NCI-H510A treated with DMSO at 0.1 percent for 48 hours (cell line): ENCODE measurements around the gene SPON1.
"Not testable (repeated sequence)": the region's sequence is repeated elsewhere in the genome, so short reads cannot be mapped to it uniquely, and the experiment has no call there.

Experiments used
- DNase-seq: peaks from one replicate; lab custom pipeline; 2025; lab: John Stamatoyannopoulos, UW

SPON1 gene

DNA sequence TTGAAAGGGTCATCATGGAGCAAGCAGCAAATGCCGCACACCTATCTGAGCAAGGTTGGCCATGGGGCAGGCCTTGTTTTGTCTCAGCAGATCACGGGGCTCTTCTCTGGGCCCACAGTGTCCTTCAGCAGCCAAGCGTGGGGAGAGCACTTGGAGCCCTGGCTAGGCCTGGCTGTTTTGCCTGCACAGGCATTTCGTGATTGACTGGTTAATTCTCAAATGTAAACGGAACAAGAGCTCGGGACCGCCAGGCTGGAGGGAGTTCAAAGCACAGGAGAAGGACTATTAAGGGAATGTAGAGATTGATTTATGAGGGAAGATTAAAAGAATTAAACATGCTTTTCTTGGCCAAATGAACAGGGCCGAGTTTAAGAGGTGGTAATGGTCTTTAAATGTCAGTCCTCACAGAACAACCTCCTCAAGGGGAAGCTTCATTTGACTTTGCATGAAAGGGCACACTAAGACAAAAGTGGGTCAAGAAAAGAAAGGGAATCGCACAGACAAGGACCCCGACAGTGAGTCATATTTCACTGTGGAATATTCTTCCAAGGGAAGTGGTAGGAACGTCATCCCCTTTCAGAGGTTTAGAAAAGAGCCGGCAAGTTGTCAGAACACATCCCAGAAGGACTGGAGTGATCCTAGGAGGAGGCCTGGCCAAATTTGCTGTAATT, 20.7 kb downstream of the SPON1 start:
- DNase-seq: no peak

DNA sequence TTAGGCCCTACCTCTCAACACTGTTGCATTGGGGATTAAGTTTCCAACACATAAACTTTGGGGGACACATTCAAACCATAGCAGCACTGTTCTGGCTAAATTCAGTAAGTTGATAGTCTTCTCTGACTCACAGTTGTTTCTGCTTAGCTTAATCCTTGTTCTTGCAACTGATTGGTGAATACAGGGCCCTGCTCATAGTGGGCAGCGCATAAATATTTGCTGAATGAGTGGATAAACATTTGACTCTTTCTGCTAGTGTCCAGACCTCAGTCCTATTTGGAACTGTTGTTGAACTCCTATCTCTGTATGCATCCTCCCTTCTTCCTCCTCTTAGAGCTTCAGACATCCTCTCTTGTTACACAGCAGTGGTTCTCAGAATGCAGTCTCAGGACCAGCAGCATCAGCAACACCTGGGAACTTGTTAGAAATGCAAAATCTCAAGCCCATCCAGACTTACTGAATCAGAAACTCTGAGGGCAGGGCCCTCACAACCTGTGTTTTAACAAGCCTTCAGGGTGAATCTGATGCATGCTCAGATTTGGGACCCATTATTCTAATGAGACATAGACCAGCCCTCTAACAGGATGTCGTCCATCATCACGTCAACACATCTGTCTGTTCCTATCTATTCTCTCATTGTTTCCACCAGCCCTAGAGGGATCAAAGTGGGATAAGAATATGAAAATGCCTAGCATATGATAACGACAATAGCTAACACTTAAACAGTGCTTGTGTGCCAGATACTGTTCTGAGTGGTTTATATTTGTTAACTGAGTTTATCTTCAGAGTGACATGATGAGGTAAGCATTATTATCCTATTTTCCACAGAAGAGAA, 22.3 kb downstream of the SPON1 start:
- DNase-seq: no peak

DNA sequence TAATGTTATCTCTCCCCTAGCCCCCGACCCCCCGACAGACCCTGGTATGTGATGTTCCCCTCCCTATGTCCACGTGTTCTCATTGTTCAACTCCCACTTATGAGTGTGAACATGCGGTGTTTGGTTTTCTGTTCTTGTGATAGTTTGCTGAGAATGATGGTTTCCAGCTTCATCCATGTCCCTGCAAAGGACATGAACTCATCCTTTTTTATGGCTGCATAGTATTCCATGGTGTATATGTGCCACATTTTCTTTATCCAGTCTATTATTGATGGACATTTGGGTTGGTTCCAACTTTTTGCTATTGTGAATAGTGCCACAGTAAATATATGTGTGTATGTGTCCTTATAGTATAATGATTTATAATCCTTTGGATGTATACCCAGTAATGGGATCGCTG, 24.2 kb downstream of the SPON1 start:
- DNase-seq: not testable (repeated sequence)

DNA sequence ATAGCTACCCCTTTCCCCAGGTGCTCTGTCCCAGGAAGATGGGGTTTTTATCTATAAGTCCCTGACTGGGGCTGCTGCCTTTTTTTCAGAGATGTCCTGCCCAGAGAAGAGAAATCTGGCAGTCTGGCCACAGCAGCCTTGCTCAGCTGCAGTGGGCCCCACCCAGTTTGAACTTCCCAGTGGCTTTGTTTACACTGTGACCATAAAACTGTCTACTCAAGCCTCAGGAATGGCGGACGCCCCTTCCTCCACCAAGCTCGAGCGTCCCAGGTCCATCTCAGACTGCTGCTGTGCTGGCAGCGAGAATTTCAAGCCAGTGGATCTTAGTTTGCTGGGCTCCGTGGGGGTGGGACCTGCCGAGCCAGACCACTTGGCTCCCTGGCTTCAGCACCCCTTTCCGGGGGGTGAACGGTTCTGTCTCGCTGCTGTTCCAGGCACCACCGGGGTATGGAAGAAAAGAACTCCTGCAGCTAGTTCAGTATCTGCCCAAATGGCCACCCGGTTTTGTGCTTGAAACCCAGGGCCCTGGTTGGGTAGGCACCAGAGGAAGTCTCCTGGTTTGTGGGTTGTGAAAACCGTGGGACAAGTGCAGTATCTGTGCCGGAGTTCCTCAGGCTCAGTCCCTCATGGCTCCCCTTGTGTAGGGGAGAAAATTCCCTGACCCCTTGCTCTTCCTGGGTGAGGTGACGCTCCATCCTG, 29.8 kb downstream of the SPON1 start:
- not testable (repeated sequence) for DNase-seq

DNA sequence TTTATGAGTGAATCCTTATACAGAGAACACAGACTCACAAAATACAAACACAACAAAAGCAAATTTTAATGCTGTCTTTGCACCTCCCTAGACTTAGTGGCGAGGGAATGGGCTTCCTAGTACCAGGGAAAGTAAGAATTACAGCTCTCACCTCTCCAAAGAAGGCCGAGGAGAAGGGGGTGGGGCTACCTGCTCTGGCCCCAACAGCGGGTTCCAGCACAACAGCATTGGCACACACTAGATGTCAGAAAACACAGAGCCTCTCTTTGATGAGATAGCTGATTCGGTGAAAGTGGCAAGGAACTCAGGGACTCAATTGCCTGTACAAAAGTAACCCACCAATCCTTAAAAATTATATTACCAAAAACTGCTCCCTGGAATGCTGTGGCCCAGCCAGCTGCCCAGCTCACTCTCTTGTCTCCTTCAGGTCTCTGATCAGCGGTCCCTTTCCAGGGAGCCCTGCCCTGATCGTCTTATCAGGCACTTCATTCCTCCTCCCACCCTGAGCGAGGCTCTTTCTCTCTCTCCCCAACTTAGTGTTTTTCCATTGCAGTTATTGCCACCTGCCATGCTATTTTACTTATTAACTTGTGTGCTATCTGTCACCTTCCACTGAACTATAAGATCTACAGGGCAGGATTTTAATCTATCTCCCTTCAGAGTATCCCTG, 30.7 kb downstream of the SPON1 start:
- no peak for DNase-seq

DNA sequence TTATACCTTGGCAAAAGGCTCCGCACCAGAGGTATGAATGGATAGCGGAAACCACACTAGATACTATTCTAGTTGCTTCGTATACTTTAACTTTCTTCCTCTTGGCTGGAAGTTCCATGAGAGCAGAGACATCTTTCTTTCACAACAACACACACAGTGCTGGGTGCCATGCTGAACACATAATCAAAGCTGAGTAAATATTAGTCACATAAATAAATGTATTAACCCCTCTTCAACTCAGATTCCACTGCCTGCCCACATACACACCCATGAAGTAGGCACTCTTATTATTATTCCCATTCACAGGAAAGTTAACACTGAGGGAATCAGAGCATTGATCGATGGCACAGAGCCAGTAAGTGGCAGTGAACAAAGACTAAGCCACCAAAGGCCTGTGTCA, 35.4 kb downstream of the SPON1 start:
- no peak for DNase-seq

DNA sequence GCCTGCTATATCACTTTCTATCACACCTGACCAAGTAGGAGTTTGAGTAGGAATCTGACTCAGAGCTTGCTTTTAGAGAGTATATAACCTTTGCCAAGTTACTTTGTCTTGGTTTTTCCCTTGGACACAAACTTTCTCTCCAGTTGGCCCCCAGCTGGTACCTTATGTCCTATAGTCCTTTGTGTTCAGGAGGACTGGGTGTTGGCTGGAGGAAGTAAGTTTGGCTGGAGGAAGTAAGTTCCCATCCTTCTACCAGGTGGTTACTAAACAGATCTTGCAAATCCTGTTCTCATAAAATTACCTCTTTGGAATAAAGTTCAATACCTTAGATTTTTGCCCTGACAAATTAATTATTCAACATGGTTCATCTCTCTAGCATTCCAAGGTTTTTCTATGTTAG, 37.2 kb downstream of the SPON1 start:
- DNase-seq: no peak

DNA sequence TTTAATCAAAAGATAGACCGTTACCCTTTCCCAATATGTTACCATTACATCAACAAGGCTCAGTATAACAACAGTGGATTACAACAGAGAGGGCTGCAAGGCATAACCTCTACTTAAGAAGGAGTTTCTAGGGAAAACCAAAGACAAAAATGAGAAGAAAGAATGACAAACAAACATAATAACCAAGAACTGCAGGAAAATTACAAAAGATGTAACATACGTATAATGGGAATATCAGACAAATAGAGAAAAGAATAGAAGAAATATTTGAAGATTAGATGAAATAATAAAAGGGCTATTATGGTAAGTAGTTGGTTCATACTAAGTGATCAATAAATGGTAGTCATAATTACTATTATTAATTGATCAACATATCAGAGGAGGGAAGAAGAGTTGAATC, 39.1 kb downstream of the SPON1 start:
- DNase-seq: no peak

DNA sequence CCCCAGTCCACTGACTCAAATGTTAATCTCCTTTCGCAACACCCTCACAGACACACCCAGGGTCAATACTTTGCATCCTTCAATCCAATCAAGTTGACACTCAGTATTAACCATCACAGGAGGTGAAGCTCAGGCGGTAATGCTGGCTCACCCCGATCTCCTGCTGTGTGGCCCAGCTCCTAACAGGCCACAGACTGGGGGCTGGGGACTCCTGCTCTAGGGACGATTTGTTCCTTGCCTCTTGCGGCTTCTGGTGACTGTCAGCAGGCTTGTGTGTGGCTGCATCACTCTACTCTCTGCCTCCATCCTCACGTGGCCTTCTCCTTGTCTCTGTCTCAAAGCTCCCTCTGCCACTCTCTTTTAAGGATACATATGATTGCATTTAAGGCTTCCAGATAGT, 45.0 kb downstream of the SPON1 start:
- no peak for DNase-seq

DNA sequence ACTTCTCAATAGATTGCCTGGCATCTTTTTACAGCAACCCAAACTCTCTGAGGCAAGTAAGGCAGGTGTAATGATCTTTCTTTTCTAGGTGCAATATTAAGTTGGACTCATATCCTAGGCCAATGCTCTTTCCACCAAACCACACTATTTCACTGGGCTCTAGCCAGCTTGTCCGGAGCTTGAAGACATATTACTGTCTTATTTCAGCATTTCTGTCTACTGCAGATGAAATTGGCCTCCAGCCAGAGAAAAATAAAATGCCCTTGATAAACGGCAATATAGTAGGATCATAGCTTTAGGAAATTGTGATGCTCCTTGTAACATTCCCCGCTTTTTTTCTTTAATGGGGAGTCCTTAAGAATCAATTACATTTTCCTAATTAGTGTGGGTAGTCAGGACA, 48.1 kb downstream of the SPON1 start:
- DNase-seq: no peak

DNA sequence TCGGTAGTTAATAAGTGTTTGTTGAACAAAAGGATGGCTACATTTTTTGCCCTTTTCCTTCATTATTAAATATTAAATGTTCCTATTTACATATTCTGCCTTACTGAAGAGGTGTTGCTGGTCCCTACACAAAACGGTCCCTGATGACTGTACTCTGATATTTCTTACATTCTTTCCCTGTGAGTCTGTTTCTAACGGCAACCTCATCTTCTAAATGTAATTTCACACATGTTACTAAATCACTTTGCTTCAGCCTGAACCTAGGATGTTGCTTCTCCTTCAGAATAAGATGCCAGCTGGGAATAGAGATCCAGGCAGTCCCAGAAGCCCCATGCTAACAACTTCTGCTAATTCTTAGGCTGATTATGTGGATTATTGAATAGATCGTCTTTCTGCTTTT, 50.3 kb downstream of the SPON1 start:
- no peak for DNase-seq

DNA sequence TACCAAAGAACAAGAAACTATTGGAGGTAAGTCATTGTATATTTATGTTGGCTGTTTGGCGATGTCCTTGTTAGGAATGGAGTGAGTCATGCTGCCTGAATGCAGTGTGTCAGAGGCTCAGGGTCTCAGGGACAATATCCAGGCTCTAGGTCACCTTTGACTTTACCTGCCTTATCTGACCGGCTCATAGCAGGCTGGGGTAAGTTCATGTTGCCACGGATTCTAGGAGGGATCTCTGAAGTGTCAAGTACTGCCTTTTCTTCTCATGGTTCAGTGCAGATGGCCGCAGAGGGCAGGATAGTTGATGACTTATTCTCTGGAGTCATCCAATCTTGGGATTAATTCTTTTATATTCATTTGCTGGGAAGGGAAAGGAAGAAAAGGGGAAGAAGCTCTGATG, 53.2 kb downstream of the SPON1 start:
- no peak for DNase-seq

DNA sequence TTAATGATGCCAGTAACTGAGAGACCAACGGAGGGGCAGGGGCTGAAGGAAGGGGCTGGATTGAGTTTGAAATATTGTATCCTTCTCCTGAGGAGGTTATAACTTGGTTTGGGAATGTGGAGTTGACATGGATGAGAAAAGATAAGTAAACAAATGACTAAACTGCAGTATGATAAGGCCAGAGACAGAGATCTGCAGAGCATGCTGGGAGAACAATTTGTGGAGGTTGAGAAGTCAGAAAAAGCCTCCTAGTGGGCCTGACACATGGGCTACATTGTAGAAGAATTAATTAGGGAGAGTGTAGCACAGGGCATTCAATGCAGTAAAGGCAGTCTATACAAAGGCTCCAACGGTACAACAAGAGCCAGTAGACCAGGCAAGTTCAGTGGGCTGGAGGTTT, 55.9 kb downstream of the SPON1 start:
- DNase-seq: no peak

DNA sequence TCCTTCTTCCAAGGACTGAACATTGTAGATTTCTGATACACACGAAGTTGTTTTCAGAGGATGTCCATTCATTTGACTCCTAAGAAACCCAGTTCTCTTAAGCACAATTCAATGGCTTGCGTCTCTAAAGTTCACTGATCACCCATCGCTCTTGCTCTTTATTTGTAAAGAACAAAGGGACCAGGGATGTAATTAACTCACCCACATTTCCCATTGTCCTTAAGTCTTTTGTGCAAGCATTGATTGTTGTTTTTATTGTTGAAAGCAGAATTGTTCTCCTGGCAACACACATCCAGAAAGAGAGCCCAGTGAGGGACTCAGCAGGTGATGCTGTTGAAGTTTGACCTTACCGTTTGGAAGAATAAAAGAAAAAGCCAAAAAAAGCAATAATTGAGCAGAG, 59.2 kb downstream of the SPON1 start:
- no peak for DNase-seq

DNA sequence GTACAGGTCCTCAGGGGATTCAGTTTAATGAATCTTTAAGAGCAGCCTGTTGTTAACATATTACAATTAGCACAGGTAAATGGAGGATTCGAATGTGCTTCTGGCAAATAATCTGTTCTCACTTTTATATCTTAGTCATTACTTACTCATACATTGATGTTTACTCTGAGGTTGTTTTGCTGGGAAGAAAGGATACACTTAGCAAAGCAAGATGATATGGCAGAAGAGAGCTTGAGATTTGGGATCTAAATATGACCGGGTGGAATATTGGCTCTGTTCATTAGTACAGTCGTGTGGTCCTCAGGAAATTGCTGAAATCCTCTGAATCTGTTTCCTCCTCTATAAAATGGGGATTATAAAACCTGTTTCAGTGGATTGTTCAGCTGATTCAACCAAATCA, 59.7 kb downstream of the SPON1 start:
- no peak for DNase-seq

DNA sequence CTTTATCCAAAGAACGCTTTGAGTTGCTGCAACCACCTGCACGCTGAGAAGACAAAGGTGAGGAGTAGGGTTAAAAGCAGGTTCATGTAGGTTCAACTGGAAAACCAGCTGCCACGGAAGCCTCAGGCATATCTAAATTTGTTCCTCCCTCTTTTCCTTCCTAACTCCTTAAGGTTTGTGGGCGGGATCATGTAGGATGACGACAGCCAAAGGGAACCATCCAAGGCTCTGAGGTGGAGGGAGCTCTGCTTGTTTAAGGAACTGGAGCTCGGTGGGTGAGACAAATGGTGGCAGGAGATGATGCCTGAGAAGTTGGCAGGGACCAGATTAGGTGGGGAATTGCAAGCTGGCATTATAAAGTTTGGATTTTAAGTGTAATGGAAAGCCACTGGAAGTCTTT, 60.3 kb downstream of the SPON1 start:
- no peak for DNase-seq

DNA sequence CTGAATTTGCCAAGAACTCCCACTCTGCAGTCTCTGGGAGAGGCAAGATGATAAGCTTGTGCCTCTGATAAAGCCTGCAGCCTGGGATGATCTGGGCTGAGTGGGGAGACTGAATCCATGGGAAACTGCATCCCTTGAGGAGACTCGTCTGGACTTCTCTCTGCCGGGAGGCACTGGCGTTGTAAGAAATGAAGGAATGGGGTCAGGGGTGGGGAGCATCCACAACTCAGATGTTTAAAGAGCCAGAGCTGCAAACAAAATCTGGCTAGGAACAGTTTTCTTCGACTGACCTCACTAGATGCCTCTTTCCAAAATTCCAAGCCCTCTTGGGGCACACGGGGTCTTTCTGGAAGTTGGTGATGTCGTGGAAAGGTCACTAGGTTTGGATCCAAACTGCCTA, 64.4 kb downstream of the SPON1 start:
- DNase-seq: no peak

DNA sequence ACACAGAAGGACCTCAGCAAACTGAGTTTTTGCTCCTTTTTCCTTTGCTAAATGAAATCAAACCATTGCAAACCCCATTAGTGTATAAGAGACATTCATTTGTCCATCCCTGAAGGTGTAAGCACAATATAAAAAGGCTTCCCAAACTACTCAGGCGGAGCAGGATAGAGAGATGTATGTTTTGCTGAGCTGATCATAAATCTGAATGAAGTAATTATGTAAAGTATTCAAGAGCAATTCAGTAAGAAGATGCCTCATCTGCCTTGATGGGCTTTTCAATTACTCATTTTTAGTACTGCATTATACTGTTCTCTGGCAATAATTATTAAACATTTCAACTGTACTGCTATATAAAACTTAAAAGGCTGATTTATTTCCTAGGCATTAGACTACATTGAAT, 65.0 kb downstream of the SPON1 start:
- no peak for DNase-seq

DNA sequence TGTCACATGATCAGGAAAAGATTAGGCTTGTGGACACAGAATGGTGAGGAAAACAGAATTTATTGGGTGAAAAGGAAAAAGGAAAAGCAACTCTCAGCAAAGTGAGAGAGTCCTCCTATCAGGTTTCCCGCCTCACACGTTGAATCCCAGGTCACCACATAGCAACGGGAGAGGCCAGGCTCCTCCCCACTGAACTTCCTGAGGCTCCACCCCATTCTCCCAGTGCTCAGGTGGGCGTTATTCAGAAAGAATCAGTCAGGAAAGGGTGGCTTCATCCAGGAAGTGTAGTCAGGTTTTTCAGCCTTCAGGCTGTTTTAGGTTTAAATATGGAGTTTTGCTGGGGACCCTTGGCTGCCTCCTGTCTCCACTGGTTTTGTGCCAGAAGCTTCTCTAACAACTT, 66.9 kb downstream of the SPON1 start:
- peak; percentile 6 for DNase-seq

DNA sequence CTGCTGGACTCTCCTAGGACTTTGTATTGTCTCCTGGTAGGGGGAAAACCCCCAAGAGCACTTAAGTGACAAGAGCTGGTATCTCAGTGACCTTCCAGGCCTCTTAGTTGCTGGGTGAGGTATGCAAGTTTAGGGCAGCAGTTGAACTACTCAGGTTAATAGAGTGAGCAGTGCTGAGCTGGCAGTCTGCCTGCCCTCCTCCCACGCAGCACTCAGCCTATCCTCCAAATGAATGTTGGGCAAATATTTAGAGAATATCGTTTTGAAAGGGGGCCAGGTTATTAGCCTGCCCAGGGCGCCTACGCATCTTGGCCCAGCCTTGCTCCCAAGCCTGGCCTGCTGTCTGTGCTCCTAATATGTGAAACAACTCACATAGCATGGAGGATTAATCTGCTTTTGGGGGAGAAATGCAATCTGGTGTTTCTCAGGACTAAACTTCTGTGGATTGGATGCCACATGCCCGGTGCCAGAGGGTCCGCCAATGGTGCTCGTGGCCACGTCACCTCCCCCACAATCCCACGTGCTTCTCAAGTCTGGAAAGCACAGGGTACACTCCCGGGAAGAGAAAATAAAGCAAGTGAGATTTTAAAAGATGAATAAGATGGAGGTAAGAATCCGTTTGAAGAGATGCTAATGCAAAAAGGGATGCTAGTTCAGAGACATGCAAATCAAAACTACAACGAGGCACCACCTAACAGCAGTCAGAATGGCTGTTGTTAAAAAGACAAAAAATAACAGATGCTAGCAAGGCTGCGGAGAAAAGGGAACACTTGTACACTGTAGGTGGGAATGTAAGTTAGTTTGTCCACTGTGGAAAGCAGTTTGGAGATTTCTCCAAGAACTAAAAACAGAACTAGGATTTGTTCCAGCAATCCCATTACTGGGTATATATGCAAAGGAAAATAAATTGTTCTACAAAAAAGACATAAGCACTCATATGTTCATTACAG, 67.7 kb downstream of the SPON1 start:
- peak; percentile 6 for DNase-seq

DNA sequence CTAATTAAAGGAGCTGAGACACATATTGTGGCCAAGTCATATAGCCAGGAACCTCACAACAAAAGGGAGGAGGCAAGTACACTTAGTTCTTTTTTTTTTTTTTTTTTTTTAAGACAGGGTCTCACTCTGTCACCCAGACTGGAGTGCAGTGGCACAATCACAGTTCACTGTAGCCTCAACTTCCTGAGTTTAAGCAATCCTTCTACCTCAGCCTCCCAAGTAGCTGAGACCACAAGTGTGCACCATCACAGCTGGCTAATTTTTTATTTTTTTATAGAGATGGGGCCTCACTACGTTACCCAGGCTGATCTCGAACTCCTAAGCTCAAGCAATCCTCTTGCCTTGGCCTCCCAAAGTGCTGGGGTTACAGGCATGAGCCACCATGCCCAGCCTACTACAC, 73.0 kb downstream of the SPON1 start:
- DNase-seq: not testable (repeated sequence)
